MV-4-11 (cell line): ENCODE measurements around the gene HOOK2.
"Not testable (repeated sequence)": the region's sequence is repeated elsewhere in the genome, so short reads cannot be mapped to it uniquely, and the experiment has no call there.

Experiments used
- DNase-seq: peaks from one replicate; lab custom pipeline; 2025; lab: John Stamatoyannopoulos, UW

The HOOK2 gene, protein sequence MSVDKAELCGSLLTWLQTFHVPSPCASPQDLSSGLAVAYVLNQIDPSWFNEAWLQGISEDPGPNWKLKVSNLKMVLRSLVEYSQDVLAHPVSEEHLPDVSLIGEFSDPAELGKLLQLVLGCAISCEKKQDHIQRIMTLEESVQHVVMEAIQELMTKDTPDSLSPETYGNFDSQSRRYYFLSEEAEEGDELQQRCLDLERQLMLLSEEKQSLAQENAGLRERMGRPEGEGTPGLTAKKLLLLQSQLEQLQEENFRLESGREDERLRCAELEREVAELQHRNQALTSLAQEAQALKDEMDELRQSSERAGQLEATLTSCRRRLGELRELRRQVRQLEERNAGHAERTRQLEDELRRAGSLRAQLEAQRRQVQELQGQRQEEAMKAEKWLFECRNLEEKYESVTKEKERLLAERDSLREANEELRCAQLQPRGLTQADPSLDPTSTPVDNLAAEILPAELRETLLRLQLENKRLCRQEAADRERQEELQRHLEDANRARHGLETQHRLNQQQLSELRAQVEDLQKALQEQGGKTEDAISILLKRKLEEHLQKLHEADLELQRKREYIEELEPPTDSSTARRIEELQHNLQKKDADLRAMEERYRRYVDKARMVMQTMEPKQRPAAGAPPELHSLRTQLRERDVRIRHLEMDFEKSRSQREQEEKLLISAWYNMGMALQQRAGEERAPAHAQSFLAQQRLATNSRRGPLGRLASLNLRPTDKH

DNA sequence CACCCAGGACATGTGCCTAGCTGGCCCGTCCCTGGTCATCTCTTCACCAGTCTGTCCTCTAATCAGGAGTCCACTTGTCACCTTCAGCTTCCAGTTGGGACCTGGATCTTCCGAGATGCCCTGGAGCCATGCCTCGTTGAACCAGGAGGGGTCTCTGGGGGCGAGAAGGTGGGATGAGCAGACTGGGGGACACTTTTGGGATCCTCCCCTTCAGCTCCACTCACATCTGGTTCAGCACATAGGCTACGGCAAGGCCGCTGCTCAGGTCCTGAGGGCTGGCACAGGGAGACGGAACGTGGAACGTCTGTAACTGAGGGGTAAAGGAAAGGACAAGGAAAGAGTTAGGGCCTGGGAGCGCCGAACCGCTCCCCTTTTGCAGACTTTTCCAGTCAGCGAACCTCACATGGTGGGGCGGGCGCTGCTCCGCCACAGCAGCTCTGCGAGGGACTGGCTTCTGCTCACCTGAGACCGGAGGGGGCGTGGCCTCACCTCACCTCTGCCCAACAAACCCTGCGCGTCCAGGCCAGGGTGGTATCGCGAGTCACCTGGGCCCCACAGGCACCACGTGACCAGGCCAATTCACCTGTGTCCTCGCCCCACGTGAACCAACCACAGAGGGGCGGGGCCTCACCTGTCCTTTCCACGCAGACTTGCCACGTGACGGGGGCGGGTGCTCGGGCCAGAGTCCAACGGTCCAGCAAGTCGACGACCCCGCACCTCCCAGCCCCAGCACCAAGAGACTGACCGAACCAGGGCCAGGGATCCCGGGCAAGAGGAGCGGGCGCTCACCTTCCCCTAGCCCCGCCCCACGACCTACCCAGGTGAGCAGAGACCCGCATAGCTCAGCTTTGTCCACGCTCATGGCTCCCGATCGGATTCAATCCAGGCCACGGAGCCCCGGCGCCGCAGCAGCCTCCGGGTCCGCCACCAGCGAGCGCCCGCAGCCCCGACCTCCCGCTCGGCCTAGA, at the start of gene HOOK2:
Gene HOOK2 (minus strand): TSS at position 965 of the 968 bp plus-strand sequence. CDS start 103 bp downstream, at position 862.
- no peak for DNase-seq

- no peak for DNase-seq
Measured at GRCh38 chr19:12821761-12822160, 46.4 kb upstream of the HOOK2 start.

DNA sequence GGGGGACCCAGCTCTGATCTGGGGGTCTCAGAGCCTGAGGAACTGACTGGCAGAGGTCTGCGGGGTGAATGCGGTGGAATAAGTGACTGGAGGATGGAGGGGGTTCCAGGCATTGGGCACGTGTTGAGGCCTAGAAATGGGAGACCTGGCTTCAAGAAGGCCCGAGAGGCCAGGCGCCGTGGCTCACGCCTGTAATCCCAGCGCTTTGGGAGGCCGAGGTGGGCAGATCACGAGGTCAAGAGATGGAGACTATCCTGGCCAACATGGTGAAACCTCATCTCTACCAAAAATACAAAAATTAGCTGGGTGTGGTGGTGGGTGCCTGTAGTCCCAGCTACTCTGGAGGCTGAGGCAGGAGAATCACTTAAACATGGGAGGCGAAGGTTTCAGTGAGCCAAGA, 42.5 kb upstream of the HOOK2 start:
- not testable (repeated sequence) for DNase-seq

- DNase-seq = not testable (repeated sequence)
Measured at GRCh38 chr19:12817188-12817587, 41.8 kb upstream of the HOOK2 start.

DNA sequence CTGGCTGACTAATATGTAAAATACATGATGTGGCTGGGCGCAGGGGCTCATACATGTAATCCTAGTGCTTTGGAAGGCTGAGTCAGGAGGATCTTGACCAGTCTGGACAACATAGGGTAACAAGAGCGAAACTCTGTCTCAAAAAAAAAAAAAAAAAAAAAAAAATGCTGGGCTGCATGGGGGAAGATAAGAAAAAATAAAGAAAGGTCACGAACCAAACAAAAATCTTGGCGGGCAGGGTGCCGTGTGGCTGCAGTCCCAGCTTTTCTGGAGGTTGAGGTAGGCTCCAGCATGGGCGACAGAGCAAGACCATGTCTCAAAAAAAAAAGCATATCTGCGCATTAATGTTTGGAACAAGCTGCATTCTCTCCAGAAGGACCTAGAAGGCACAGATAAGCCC, 39.7 kb upstream of the HOOK2 start:
- no peak for DNase-seq

- DNase-seq = peak; percentile 90
Measured at GRCh38 chr19:12806242-12807081, 31.1 kb upstream of the HOOK2 start, which contains the start of gene RNASEH2A. Gene RNASEH2A (plus strand): TSS chr19:12806584. CDS start chr19:12806674, 90 bp downstream.

DNA sequence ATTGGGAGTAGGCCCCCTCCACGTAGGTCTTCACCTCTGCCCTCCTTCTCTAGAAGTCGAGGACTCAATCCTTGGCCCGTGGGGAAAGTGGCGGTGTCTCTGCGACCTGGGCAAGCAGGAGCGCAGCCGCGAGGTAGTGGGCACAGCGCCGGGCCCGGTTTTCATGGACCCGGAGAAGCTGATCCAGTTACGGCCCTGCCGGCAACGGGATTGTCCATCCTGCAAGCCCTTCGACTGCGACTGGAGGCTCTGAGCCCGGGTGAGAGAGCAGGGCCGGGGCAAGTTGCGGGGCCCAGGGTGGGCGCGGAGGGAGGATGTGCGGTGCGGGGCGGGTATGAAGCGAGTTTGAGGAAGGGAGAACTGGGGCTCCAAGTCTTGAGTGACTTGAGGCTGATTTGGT, 28.7 kb upstream of the HOOK2 start:
- DNase-seq = no peak

GRCh38 chr19:12802267-12803106, 27.1 kb upstream of the HOOK2 start:
- DNase-seq = no peak

DNA sequence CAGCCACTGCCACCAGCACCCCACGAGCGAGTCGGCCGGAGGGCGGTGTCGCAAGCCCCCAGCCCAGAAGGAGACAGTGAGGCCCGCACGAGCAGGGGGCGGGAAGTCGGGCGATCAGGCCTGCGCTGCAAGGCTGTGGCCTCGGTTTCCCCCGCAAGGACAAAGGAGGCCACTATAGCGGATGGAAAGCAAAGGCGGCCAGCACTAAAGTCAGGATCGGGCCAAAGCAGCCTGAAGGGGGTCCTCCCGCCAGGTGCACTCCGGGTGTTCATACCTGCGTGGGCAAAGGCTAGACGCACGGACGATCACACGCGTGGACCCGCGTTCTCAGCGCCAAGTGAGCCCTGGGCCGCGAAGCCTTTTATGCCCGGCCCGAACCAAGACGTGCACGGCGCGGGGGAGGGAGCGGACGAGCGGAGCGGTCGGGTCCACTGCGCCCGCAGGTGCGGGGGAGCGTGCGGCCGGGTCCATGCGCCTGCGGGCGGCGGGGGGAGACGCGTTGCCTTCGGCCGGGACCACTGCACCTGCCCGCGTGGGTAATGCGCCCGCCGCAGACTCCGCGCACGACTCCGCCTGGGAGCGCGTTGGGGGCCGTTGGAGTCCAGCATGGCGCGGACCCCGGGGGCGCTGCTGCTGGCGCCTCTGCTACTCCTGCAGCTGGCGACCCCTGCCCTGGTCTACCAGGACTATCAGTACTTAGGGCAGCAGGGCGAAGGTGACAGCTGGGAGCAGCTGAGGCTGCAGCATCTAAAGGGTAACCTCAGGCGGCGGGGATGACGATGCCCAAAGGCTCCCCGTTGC, 26.3 kb upstream of the HOOK2 start, which contains the start of the genes PRDX2 and THSD8:
Gene PRDX2 (minus strand): TSS at position 335 of the 801 bp plus-strand sequence. CDS start 539 bp downstream, outside the sequence.
Gene THSD8 (plus strand): TSS at position 604 of the 801 bp plus-strand sequence. CDS start 3 bp downstream, at position 607.
- DNase-seq = peak; percentile 75

- DNase-seq = no peak
Measured at GRCh38 chr19:12800923-12801465, 25.6 kb upstream of the HOOK2 start.

DNA sequence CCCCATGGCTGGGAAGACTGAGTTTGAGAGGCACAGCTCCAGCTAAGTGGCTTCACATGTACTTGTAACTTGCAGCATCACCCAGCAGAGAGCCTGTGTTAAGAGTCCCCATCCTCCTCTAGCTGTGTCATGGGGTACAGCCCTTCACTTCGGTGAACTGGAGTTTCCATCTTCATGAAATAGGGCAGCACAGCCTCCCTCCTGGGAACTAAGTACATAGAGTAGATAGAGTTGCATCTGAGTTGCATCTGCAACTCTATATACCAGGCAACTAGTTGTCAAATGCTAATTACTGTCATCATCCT, 25.1 kb upstream of the HOOK2 start:
- DNase-seq = no peak

- DNase-seq = no peak
Measured at GRCh38 chr19:12799742-12800465, 24.6 kb upstream of the HOOK2 start.

DNA sequence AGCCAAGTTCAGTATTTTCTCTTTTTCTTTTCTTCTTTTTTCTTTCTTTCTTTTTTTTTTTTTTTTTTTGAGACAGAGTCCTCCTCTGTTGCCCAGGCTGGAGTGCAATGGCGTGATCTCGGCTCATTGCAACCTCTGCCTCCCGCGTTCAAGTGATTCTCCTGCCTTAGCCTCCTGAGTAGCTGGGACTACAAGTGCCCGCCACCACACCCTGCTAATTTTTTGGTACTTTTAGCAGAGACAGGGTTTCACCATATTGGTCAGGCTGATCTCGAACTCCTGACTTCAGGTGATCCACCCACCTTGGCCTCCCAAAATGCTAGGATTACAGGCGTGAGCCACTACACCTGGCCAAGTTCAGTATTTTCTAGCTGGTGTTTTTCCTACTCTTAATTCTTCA, 22.3 kb upstream of the HOOK2 start:
- not testable (repeated sequence) for DNase-seq

DNA sequence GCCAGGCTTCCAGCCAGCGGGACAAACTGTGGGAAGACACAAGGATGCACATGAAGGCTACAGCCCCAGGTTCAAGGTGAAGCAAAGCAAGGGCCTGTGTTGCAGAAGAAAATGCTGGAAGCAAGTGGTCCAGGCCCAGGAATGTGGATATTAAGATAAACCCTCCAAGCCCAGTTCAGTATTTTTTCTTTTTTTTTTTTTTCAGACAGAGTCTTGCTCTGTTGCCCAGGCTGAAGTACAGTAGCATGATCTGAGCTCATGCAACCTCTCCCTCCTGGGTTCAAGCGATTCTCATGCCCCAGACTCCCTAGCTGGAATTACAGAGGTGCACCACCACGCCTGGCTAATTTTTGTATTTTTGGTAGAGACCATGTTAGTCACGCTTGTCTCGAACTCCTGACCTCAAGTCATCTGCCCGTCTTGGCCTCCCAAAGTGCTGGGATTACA, 21.8 kb upstream of the HOOK2 start:
- no peak for DNase-seq

- DNase-seq = peak; percentile 83
Measured at GRCh38 chr19:12796146-12797071, 21.1 kb upstream of the HOOK2 start.

DNA sequence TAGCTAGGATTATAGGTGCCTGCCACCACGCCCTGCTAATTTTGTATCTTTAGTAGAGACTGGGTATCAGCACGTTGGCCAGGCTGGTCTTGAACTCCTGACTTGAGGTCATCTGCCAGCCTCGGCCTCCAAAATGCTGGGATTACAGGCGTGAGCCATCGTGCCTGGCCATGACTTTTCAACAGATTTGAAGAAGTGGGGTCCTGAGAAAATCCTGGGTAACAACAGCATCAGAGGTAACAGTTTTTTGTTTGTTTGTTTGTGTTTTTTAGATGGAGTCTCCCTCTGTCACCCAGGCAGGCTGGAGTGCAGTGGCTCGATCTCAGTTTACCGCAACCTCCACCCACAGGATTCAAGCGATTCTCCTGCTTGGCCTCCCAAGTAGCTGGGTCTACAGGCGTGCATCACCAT, 19.6 kb upstream of the HOOK2 start:
- no peak for DNase-seq
